OCI-LY3 (cell line): ENCODE results near the gene TIGD6.

Source experiments
- H2AFZ ChIP-seq: fragments of 200-600, 300-600 bp; shearing (Covaris generic); 2 replicates; pipeline ENCODE4 v1.6.0; 2014; ENCODE audit warnings: antibody characterized with exemption, low read depth, low read length
- H3K27ac ChIP-seq: fragments of 200-600, 300-600 bp; sonication (generic); 2 replicates; pipeline ENCODE4 v1.5.1; 2014; ENCODE audit warnings: mild to moderate bottlenecking, low read length, moderate library complexity, mixed read lengths
- H3K27me3 ChIP-seq: fragments of 200-600, 300-600 bp; sonication (generic); 2 replicates; pipeline ENCODE4 v1.6.1; 2014; ENCODE audit warnings: low read depth, low read length, mixed read lengths
- H3K36me3 ChIP-seq: fragments of 200-600, 300-600 bp; sonication (generic); replicated peaks from 2 replicates; pipeline ENCODE3; 2014; ENCODE audit warnings: low read depth, low read length, mixed read lengths
- H3K4me1 ChIP-seq: fragments of 300-600, 200-600 bp; sonication (generic); 2 replicates; pipeline ENCODE4 v1.6.1; 2014; ENCODE audit warnings: low read length, mixed read lengths
- H3K4me2 ChIP-seq: fragments of 200-600, 300-600 bp; sonication (generic); 2 replicates; pipeline ENCODE4 v1.6.1; 2014; ENCODE audit warnings: low read length, mixed read lengths
- H3K4me3 ChIP-seq: fragments of 300-600, 200-600 bp; sonication (generic); 2 replicates; pipeline ENCODE4 v1.5.1; 2014; ENCODE audit warnings: antibody characterized with exemption, mild to moderate bottlenecking, low read length, moderate library complexity
- H3K79me2 ChIP-seq: fragments of 300-600, 200-600 bp; shearing (Covaris generic); 2 replicates; pipeline ENCODE4 v1.6.1; 2014; ENCODE audit warnings: mild to moderate bottlenecking, low read length, mixed read lengths
- H3K9ac ChIP-seq: fragments of 300-600, 200-600 bp; shearing (Covaris generic); 2 replicates; pipeline ENCODE4 v1.6.0; 2014; ENCODE audit warnings: mild to moderate bottlenecking, low read length, moderate library complexity
- H3K9me3 ChIP-seq: fragments of 200-600, 300-600 bp; shearing (Covaris generic); 2 replicates; pipeline ENCODE4 v1.6.1; 2014; ENCODE audit warnings: low read length, mixed read lengths; ENCODE audit not compliant: insufficient read depth
- H4K20me1 ChIP-seq: fragments of 200-600, 300-600 bp; sonication (generic); 2 replicates; pipeline ENCODE4 v1.6.1; 2016; ENCODE audit warnings: low read length, mixed read lengths; ENCODE audit not compliant: insufficient read depth
- CTCF ChIP-seq: fragments of 200-600, 300-600 bp; sonication (generic); IDR thresholded peaks from 2 replicates; pipeline ENCODE4 v1.5.1; 2014; ENCODE audit warnings: antibody characterized with exemption, low read length, low read depth
- EZH2phosphoT487 ChIP-seq: fragments of 200-600 bp; shearing (Covaris generic); IDR thresholded peaks from 2 replicates; pipeline ENCODE4 v1.6.1; 2018; ENCODE audit warnings: antibody characterized with exemption, mixed run types, low read depth

TIGD6 gene

GRCh38 chr5:150006318-150006717, 5.9 kb upstream of the TIGD6 start:
- H3K36me3 ChIP-seq: peaks cover 26% of the 10 kb centered on the region
- H3K4me1 ChIP-seq: peaks cover 11% of the 10 kb centered on the region
- no peaks in the 10 kb centered on the region for H3K27me3 ChIP-seq
- peaks cover 12% of the 10 kb centered on the region; the same call in 1 of the 2 replicates for H4K20me1 ChIP-seq
- TF ChIP-seq CTCF (no peak), EZH2phosphoT487 (no peak)
- H2AFZ ChIP-seq: no peak overlapping the region
- H3K4me3 ChIP-seq: no peak overlapping the region
- H3K9ac ChIP-seq: no peak overlapping the region
- H3K9me3 ChIP-seq: no peaks in the 10 kb centered on the region
- H3K4me2 ChIP-seq: no peak overlapping the region
- H3K27ac ChIP-seq: no peak overlapping the region
- H3K79me2 ChIP-seq: peaks cover 43% of the 10 kb centered on the region

- H3K4me2 ChIP-seq: peak overlapping the region; percentile 86
- no peaks in the 10 kb centered on the region for H3K9me3 ChIP-seq
- peaks cover 19% of the 10 kb centered on the region for H3K4me1 ChIP-seq
- H3K4me3 ChIP-seq: peak overlapping the region; percentile 100
- H3K27ac ChIP-seq: peak overlapping the region; percentile 78
- peaks cover 14% of the 10 kb centered on the region for H3K36me3 ChIP-seq
- no peaks in the 10 kb centered on the region for H3K27me3 ChIP-seq
- peak overlapping the region; percentile 95 for H3K9ac ChIP-seq
- peaks cover 53% of the 10 kb centered on the region for H3K79me2 ChIP-seq
- TF ChIP-seq CTCF (peak; percentile 18), EZH2phosphoT487 (no peak)
- H4K20me1 ChIP-seq: peaks cover 12% of the 10 kb centered on the region; the same call in 1 of the 2 replicates
- H2AFZ ChIP-seq: no peak overlapping the region
Measured at GRCh38 chr5:150001660-150002486, 1.4 kb upstream of the TIGD6 start.

GRCh38 chr5:150000990-150001659, 671 bp upstream of the TIGD6 start:
- Histone ChIP-seq H3K27ac (peak overlapping the region; percentile 78), H3K4me2 (peak overlapping the region; percentile 86), H3K9me3 (no peaks in the 10 kb centered on the region), H3K4me1 (peaks cover 19% of the 10 kb centered on the region), H3K27me3 (no peaks in the 10 kb centered on the region), H3K79me2 (peaks cover 53% of the 10 kb centered on the region), H3K9ac (peak overlapping the region; percentile 95), H2AFZ (peak overlapping the region; percentile 78; the same call in 1 of the 2 replicates), H3K36me3 (peaks cover 11% of the 10 kb centered on the region), H4K20me1 (peaks cover 12% of the 10 kb centered on the region; the same call in 1 of the 2 replicates), H3K4me3 (peak overlapping the region; percentile 100)
- no peak for TF ChIP-seq EZH2phosphoT487
- no peak for TF ChIP-seq CTCF

GRCh38 chr5:149999866-150000255, 593 bp downstream of the TIGD6 start:
- Histone ChIP-seq H3K27ac (peak overlapping the region; percentile 78), H4K20me1 (peaks cover 12% of the 10 kb centered on the region; the same call in 1 of the 2 replicates), H3K4me3 (peak overlapping the region; percentile 100), H3K9ac (peak overlapping the region; percentile 95), H2AFZ (peak overlapping the region; percentile 87), H3K4me1 (peaks cover 19% of the 10 kb centered on the region), H3K4me2 (peak overlapping the region; percentile 98), H3K79me2 (peaks cover 51% of the 10 kb centered on the region), H3K27me3 (no peaks in the 10 kb centered on the region), H3K9me3 (no peaks in the 10 kb centered on the region), H3K36me3 (peaks cover 9% of the 10 kb centered on the region)
- TF ChIP-seq CTCF (no peak), EZH2phosphoT487 (no peak)
